Prostate gland (tissue), 2 donors: Measurements from ENCODE around the gene ZNF536. TPM values are rescaled to one million over a fixed set of nuclear protein-coding genes. Genes with fewer than 3 reads are reported as not detected.

Experiments
- DNase-seq: peaks from one replicate; pipeline ENCODE4 v3.0.0-alpha.2; 2019; ENCODE audit warnings: low spot score
- H3K27ac ChIP-seq, 2 donors: fragments of 200-600 bp; sonication (generic); 2 replicates each; pipeline ENCODE4 v1.5.1; 2017 to 2019
- H3K27me3 ChIP-seq: fragments of 200-600 bp; sonication (generic); replicated peaks from 2 replicates; pipeline ENCODE4 v1.5.1; 2019; ENCODE audit not compliant: insufficient read depth
- H3K36me3 ChIP-seq, 2 donors: fragments of 200-600 bp; sonication (generic); 1 replicate in 1 of 2; 2 replicates in 1 of 2; pipeline versions ENCODE4 v1.5.1 to v1.8.1; 2017 to 2019
- H3K4me1 ChIP-seq: fragments of 200-600 bp; sonication (generic); replicated peaks from 2 replicates; pipeline ENCODE4 v1.5.1; 2019
- H3K4me3 ChIP-seq, 2 donors: fragments of 200-600 bp; sonication (generic); 2 replicates each; pipeline ENCODE4 v1.5.1; 2017 to 2019
- H3K9me3 ChIP-seq: fragments of 200-600 bp; sonication (generic); 2 replicates; pipeline ENCODE4 v1.5.1; 2017
- POLR2A ChIP-seq: fragments of 450-650 bp; IDR thresholded peaks from one replicate; pipeline ENCODE4 v1.6.1; 2016; ENCODE audit warnings: antibody characterized with exemption, mild to moderate bottlenecking
- POLR2AphosphoS5 ChIP-seq: sonication (generic); formaldehyde crosslinking; IDR thresholded peaks from one replicate; pipeline ENCODE4 v1.6.1; 2017; ENCODE audit warnings: antibody characterized with exemption
- WGBS: methylation state at CpG from one replicate; pipeline ENCODE4 v1.1.5; 2018; 5-methylcytosine and 5-hydroxymethylcytosine counted together
- intact Hi-C: fragments of 100-400 bp; cut with DNase I; formaldehyde crosslinking; loops from one replicate; pipeline ENCODE4 v1.14.2; 2022
- total RNA-seq, 2 donors: library from RNA; depleted of rRNA; stranded (reverse); fragments of >200 nt; gene quantifications; one replicate each; pipeline ENCODE4 v1.1.0, GENCODE V29; 2016
- TF ChIP-seq, protein P1 (sequence below), 4 experiments: fragments of 200-600 bp in 2 of 4; fragments of 450-650 bp in 2 of 4; sonication (generic) in 2 of 4; IDR thresholded peaks; 1 replicate in 3 of 4; 2 replicates in 1 of 4; pipeline ENCODE4 v1.5.1; 2016 to 2019; ENCODE audit warnings: antibody characterized with exemption in 4 of 4, mild to moderate bottlenecking in 2 of 4, moderate library complexity in 2 of 4

Gene ZNF536
- total RNA-seq, 2 donors from 2014 or later: 1.1 to 42.0 TPM

DNA sequence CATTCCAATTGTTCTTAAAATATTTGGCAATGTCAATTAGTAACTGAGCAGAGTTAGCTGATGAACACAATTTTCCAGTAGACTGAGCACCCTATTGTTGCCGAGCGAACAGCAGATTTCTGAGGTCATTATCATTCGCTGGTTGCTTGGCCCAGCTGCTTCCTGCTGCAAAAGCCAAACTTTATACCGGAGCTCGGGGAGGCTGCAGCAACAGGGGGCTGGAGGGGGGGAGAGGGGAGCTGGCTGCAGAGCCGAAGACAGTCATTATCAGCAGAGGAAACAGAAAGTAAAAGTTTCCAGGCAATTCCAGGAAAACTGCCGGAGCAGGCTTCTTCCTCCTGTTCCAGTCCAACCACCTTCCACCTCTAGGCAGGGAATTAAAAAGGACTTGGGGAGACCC, 77.9 kb downstream of the ZNF536 start:
- H3K4me1 ChIP-seq: no peaks in the 10 kb centered on the region
- H3K27me3 ChIP-seq: no peaks in the 10 kb centered on the region
- no peaks in the 10 kb centered on the region for H3K36me3 ChIP-seq
- H3K4me3 ChIP-seq: peak overlapping the region; percentile 9
- no peak for DNase-seq
- H3K27ac ChIP-seq: no peak overlapping the region
- intact Hi-C loops: no loop called here
- WGBS: 3% methylated on average over 7 of the region's 7 CpGs
- no peaks in the 10 kb centered on the region for H3K9me3 ChIP-seq
- TF ChIP-seq, protein P1, sequence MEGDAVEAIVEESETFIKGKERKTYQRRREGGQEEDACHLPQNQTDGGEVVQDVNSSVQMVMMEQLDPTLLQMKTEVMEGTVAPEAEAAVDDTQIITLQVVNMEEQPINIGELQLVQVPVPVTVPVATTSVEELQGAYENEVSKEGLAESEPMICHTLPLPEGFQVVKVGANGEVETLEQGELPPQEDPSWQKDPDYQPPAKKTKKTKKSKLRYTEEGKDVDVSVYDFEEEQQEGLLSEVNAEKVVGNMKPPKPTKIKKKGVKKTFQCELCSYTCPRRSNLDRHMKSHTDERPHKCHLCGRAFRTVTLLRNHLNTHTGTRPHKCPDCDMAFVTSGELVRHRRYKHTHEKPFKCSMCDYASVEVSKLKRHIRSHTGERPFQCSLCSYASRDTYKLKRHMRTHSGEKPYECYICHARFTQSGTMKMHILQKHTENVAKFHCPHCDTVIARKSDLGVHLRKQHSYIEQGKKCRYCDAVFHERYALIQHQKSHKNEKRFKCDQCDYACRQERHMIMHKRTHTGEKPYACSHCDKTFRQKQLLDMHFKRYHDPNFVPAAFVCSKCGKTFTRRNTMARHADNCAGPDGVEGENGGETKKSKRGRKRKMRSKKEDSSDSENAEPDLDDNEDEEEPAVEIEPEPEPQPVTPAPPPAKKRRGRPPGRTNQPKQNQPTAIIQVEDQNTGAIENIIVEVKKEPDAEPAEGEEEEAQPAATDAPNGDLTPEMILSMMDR (IDR thresholded peaks at IDR 0.05): no peak
- TF ChIP-seq POLR2AphosphoS5 (no peak), POLR2A (no peak)

DNA sequence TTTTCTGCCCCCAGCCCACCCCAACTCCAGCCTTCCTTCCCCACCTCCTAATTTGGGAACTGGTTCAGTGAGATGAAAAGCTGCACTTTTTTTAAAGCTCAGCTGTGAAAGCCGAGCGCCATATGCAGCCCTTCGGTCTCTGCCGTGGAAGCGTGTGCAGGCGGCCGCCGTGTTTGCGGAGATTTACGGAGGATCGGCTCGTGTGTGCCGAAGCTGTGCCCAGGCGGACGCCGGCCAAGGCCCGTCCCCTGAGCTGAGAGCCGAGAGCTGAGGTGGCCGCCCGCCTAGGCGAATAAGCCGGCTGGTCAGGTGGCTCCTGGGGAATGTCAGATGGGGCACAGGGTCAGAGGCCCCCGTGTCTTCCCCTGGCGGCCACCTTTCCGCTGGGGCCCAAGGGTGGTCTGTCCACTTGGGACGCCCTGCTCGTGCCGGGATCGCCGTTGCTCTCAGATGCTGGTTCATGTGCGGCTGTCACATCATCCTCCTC, 78.7 kb downstream of the ZNF536 start:
- no peak for DNase-seq
- Histone ChIP-seq H3K9me3 (no peaks in the 10 kb centered on the region), H3K4me3 (peak overlapping the region; percentile 9), H3K4me1 (no peaks in the 10 kb centered on the region), H3K27ac (no peak overlapping the region), H3K36me3 (no peaks in the 10 kb centered on the region), H3K27me3 (no peaks in the 10 kb centered on the region)
- 32% methylated on average over 30 of the region's 31 CpGs for WGBS
- intact Hi-C loops: no loop called here
- TF ChIP-seq POLR2AphosphoS5 (no peak), POLR2A (no peak)
- TF ChIP-seq, protein P1 (IDR thresholded peaks at IDR 0.05): no peak

DNA sequence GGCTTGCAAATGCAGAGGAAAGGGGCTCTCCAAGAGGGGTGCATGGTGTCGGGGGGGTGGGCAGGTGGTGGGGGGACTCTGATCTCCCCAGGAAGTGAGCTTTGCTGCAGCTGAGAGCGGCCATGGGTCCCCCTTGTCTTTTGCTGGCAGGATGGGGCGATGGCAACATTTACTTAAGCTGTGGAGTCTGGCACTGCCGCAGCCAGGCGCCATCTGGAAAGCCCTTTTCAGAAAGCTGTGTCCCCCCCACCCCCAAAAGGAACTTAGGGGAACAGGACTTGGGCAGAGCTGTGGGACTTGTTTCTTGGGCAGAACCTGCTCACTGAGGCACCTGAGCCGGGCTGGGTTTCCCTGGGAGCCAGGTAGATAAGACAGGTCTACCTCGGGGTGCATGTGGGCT, 80.7 kb downstream of the ZNF536 start:
- TF ChIP-seq POLR2AphosphoS5: no peak
- no peak for TF ChIP-seq POLR2A
- TF ChIP-seq, protein P1 (IDR thresholded peaks at IDR 0.05): no peak
- Histone ChIP-seq H3K27ac (no peak overlapping the region), H3K4me1 (no peaks in the 10 kb centered on the region), H3K4me3 (no peak overlapping the region), H3K27me3 (no peaks in the 10 kb centered on the region), H3K36me3 (no peaks in the 10 kb centered on the region), H3K9me3 (no peaks in the 10 kb centered on the region)
- DNase-seq: no peak
- intact Hi-C loops: no loop called here
- 94% methylated on average over 7 of the region's 7 CpGs for WGBS

GRCh38 chr19:30453743-30454142, 81.6 kb downstream of the ZNF536 start:
- Histone ChIP-seq H3K4me3 (no peak overlapping the region), H3K4me1 (no peaks in the 10 kb centered on the region), H3K27me3 (no peaks in the 10 kb centered on the region), H3K36me3 (no peaks in the 10 kb centered on the region), H3K27ac (no peak overlapping the region), H3K9me3 (no peaks in the 10 kb centered on the region)
- intact Hi-C loops: no loop called here
- no peak for TF ChIP-seq POLR2A
- TF ChIP-seq, protein P1 (IDR thresholded peaks at IDR 0.05): no peak
- TF ChIP-seq POLR2AphosphoS5: no peak
- WGBS: 65% methylated on average over 6 of the region's 6 CpGs
- no peak for DNase-seq

- intact Hi-C loops: no loop called here
- WGBS: 85% methylated on average over 1 of the region's 1 CpG
Observed at GRCh38 chr19:30455881-30456280, 83.7 kb downstream of the ZNF536 start.

More at GRCh38 chr19:30455881-30456280, 83.7 kb downstream of the ZNF536 start:
- H3K9me3 ChIP-seq: no peaks in the 10 kb centered on the region
- no peaks in the 10 kb centered on the region for H3K27me3 ChIP-seq
- TF ChIP-seq POLR2A (no peak), POLR2AphosphoS5 (no peak)
- TF ChIP-seq, protein P1 (IDR thresholded peaks at IDR 0.05): no peak
- no peak overlapping the region for H3K4me3 ChIP-seq
- H3K36me3 ChIP-seq: no peaks in the 10 kb centered on the region
- H3K4me1 ChIP-seq: no peaks in the 10 kb centered on the region
- DNase-seq: no peak
- H3K27ac ChIP-seq: no peak overlapping the region
